ENCODE measurements around the gene KITLG. TPM values are rescaled to one million over a fixed set of nuclear protein-coding genes. Genes with fewer than 3 reads are reported as not detected.

The KITLG gene
- polyA plus RNA-seq, 1 of the 3 experiments (the other 2 are of a cell fraction): 8.9 TPM

DNA sequence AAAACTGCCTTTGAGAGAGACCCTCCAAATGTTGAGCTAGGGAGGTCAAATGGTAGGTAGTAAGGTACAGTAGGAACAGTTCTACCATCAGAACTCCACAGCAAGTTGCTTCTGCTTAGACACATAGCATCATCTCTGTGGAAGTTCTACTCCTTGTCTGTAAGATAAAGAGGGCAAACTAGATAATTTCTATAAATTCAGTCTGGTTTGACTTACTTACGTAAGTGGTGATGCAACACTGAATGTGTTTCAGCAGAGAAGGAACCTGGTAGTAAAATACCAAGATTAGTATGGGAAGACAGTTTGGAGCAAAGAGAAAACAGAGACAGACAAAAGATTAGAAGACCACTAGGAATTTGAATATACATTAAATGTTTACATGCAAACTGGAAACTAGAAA is 42.0 kb downstream of the KITLG start:
- no peak for DNase-seq
- Histone ChIP-seq H3K4me3 (ENCODE audit: low read depth in 2 of 2, low read length in 1 of 2) (no peak overlapping the region), H3K79me2 (ENCODE audit: insufficient read depth) (peaks cover 88% of the 10 kb centered on the region), H3K27ac (ENCODE audit: low read depth in 2 of 2, low read length in 1 of 2) (no peak overlapping the region), H3K36me3 (replicated peaks in 1 of 2; ENCODE audit: control insufficient read depth in 1 of 2, insufficient read depth in 2 of 2, low read length in 1 of 2) (peaks cover 0 to 75% of the 10 kb centered on the region in 2 experiments), H3K9me2 (no peaks in the 10 kb centered on the region), H3F3A (replicated peaks; ENCODE audit: insufficient read depth) (peaks cover 7% of the 10 kb centered on the region), H3K9me3 (no peaks in the 10 kb centered on the region), H3K27me3 (ENCODE audit: insufficient read depth) (no peaks in the 10 kb centered on the region), H3K4me1 (ENCODE audit: control insufficient read depth in 1 of 2, insufficient read depth in 2 of 2, low read depth in 1 of 2, low read length in 1 of 2) (no peaks in the 10 kb centered on the region), H2AFZ (ENCODE audit: low read depth) (no peak overlapping the region), H3K9ac (no peak overlapping the region), H3K4me2 (no peak overlapping the region), H4K20me1 (ENCODE audit: insufficient read depth) (peaks cover 12% of the 10 kb centered on the region)
- CTCF ChIA-PET: no interaction called here
- TF ChIP-seq RXRA (IDR thresholded peaks at IDR 0.05; ENCODE audit: borderline replicate concordance, low read depth) (no peak), SMC3 (IDR thresholded peaks at IDR 0.05; ENCODE audit: low read depth, low read length) (no peak), RCOR1 (IDR thresholded peaks at IDR 0.05; ENCODE audit: low read length) (no peak), POLR2AphosphoS5 (IDR thresholded peaks at IDR 0.05; ENCODE audit: low read depth, low read length) (no peak), FOXM1 (IDR thresholded peaks at IDR 0.05; ENCODE audit: low read depth) (no peak), GATA2 (CRISPR knock-in tag; IDR thresholded peaks at IDR 0.05) (no peak), EZH2phosphoT487 (IDR thresholded peaks at IDR 0.05; ENCODE audit: borderline replicate concordance, low read depth) (no peak), EP300 (IDR thresholded peaks at IDR 0.05; ENCODE audit: borderline replicate concordance in 1 of 2, low read depth in 1 of 2, low read length in 1 of 2) (no peak)
- TF ChIP-seq, protein P1, sequence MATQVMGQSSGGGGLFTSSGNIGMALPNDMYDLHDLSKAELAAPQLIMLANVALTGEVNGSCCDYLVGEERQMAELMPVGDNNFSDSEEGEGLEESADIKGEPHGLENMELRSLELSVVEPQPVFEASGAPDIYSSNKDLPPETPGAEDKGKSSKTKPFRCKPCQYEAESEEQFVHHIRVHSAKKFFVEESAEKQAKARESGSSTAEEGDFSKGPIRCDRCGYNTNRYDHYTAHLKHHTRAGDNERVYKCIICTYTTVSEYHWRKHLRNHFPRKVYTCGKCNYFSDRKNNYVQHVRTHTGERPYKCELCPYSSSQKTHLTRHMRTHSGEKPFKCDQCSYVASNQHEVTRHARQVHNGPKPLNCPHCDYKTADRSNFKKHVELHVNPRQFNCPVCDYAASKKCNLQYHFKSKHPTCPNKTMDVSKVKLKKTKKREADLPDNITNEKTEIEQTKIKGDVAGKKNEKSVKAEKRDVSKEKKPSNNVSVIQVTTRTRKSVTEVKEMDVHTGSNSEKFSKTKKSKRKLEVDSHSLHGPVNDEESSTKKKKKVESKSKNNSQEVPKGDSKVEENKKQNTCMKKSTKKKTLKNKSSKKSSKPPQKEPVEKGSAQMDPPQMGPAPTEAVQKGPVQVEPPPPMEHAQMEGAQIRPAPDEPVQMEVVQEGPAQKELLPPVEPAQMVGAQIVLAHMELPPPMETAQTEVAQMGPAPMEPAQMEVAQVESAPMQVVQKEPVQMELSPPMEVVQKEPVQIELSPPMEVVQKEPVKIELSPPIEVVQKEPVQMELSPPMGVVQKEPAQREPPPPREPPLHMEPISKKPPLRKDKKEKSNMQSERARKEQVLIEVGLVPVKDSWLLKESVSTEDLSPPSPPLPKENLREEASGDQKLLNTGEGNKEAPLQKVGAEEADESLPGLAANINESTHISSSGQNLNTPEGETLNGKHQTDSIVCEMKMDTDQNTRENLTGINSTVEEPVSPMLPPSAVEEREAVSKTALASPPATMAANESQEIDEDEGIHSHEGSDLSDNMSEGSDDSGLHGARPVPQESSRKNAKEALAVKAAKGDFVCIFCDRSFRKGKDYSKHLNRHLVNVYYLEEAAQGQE (IDR thresholded peaks at IDR 0.05; ENCODE audit: low read depth, low read length): no peak
- TF ChIP-seq, protein P2, sequence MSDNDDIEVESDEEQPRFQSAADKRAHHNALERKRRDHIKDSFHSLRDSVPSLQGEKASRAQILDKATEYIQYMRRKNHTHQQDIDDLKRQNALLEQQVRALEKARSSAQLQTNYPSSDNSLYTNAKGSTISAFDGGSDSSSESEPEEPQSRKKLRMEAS (IDR thresholded peaks at IDR 0.05; ENCODE audit: low read depth): no peak
- POLR2A ChIA-PET: no interaction called here
- 94% methylated on average over 1 of the region's 1 CpG for WGBS (ENCODE audit: low lambda C conversion rate)

- ChIA-PET POLR2A (no interaction called here), CTCF (interaction anchor here (1.3 kb wide), 1 partner anchor 14 kb away, joined by 3 read pairs; no protein-coding TSS in a partner anchor)
- no peaks in the 10 kb centered on the region for H3K9me2 ChIP-seq
- peaks cover 26% of the 10 kb centered on the region for H3F3A ChIP-seq (replicated peaks; ENCODE audit: insufficient read depth)
- no peaks in the 10 kb centered on the region for H3K4me1 ChIP-seq (ENCODE audit: control insufficient read depth in 1 of 2, insufficient read depth in 2 of 2, low read depth in 1 of 2, low read length in 1 of 2)
- TF ChIP-seq FOXM1 (IDR thresholded peaks at IDR 0.05; ENCODE audit: low read depth): no peak
- TF ChIP-seq FOSL2 (IDR thresholded peaks at IDR 0.05; ENCODE audit: borderline replicate concordance, low read depth): no peak
- no peak for TF ChIP-seq POLR2AphosphoS5 (IDR thresholded peaks at IDR 0.05; ENCODE audit: low read depth, low read length)
- TF ChIP-seq CHD2 (IDR thresholded peaks at IDR 0.05; ENCODE audit: low read length, partially characterized antibody): no peak
- TF ChIP-seq NFIC (IDR thresholded peaks at IDR 0.05; ENCODE audit: borderline replicate concordance): no peak
- no peak for TF ChIP-seq EZH2phosphoT487 (IDR thresholded peaks at IDR 0.05; ENCODE audit: borderline replicate concordance, low read depth)
- no peak for TF ChIP-seq FOXJ3 (CRISPR knock-in tag; IDR thresholded peaks at IDR 0.05)
- TF ChIP-seq, protein P3, sequence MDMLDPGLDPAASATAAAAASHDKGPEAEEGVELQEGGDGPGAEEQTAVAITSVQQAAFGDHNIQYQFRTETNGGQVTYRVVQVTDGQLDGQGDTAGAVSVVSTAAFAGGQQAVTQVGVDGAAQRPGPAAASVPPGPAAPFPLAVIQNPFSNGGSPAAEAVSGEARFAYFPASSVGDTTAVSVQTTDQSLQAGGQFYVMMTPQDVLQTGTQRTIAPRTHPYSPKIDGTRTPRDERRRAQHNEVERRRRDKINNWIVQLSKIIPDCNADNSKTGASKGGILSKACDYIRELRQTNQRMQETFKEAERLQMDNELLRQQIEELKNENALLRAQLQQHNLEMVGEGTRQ (IDR thresholded peaks at IDR 0.05; ENCODE audit: borderline replicate concordance, low read depth, low read length): no peak
- H3K4me2 ChIP-seq: no peak overlapping the region
- H2AFZ ChIP-seq (ENCODE audit: low read depth): no peak overlapping the region
- no peak overlapping the region for H3K4me3 ChIP-seq (ENCODE audit: low read depth in 2 of 2, low read length in 1 of 2)
- H3K27me3 ChIP-seq (ENCODE audit: insufficient read depth): no peaks in the 10 kb centered on the region
- H3K36me3 ChIP-seq (replicated peaks in 1 of 2; ENCODE audit: control insufficient read depth in 1 of 2, insufficient read depth in 2 of 2, low read length in 1 of 2): peaks cover 3 to 83% of the 10 kb centered on the region in 2 experiments
- DNase-seq: no peak
- H3K27ac ChIP-seq (ENCODE audit: low read depth in 2 of 2, low read length in 1 of 2): peak overlapping the region in 1 of 2 experiments; percentile 4; a peak in 1 of 4 replicates
- no peaks in the 10 kb centered on the region for H3K9me3 ChIP-seq
- H3K9ac ChIP-seq: no peak overlapping the region
- WGBS (ENCODE audit: low lambda C conversion rate): 85% methylated on average over 1 of the region's 1 CpG
- H4K20me1 ChIP-seq (ENCODE audit: insufficient read depth): peaks cover 5% of the 10 kb centered on the region
- H3K79me2 ChIP-seq (ENCODE audit: insufficient read depth): peaks cover 87% of the 10 kb centered on the region
Measured at GRCh38 chr12:88530868-88531267, 49.4 kb downstream of the KITLG start.

Data from SK-N-SH (cell line).